GM12892 (cell line): ENCODE measurements around the gene RETSAT.

Experiments used
- POLR2A ChIP-seq: IDR thresholded peaks from 2 replicates; pipeline ENCODE4 v1.6.1; 2011; ENCODE audit warnings: low read depth, low read length, control low read depth
- POLR2AphosphoS5 ChIP-seq: IDR thresholded peaks from 2 replicates; pipeline ENCODE4 v1.6.1; 2011; ENCODE audit warnings: low read depth, low read length, control low read depth

DNA sequence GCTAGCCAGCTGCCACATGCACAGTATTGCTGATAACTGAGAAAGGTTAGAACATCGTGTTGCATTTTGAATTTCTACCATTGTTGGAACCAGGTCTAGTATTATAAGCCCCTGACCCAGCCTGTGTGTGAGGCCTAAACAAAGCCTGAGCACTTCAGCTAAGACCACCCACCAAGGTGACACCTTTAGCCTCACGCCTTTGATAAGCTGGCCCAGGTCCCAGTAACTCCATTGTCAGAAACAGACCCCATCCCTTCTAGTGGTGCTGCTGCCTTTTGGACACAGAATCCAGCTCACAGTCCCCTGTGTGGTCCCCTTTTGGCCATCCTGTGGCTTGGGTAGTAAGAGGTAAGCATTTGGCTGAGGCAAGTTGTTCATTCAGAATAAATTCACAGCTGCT, 1.9 kb upstream of the RETSAT start:
- TF ChIP-seq POLR2AphosphoS5 (no peak), POLR2A (no peak)
